Measurements from ENCODE around the gene S100A16. TPM values are rescaled to one million over a fixed set of nuclear protein-coding genes. Genes with fewer than 3 reads are reported as not detected.

Gene S100A16
- total and polyA plus RNA-seq, 9 of the 15 experiments (the other 6 are each of a cell fraction or from before 2014, with no cell fraction given), result 1.6 to 6.9 (median 4.3) TPM

DNA sequence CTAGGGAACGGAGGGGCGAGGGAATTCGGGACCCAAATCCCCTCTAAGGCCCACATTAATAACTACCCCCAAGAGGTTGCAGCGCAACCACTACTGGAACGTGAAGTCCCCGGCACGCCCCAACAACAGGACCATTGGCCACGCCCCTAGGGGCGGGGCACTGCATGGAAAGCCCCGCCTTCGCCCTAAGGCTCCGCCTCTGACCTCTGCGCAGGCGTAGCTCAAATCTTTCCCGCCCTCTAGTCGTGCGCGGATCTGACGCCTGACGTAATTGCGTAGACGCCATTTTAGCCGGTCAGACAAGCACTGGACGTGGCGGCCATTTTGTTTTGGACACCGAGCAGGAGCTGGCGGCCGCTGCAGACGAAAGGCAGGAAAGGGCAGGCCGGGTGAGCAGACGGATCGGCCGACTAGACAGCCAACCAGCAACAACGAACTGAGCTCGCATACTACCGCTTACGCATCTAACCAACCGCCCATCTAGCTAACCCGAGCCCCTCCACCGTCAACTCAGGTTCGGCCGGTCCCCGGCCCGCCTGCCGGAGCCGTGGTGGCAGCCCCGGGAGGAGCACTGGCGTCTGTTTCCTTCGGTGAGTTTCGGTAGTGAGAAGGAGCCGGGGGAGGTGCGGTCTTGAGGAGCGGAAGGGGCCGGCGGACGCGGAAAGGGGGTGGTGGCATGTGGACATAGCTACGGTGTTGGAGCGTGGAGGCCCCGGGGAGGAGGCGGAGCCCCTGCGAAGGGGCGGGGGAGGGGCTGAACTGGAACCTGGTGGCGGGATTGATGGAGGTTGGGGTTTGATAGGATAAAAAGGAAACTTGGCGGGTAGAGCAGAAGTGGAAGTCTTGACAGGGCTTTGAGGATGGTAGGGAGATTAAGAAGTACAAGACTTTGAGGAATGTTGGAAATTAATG lies 21.1 kb upstream of the S100A16 start, which contains the start of gene CHTOP (continued):
- TF ChIP-seq, protein P1, sequence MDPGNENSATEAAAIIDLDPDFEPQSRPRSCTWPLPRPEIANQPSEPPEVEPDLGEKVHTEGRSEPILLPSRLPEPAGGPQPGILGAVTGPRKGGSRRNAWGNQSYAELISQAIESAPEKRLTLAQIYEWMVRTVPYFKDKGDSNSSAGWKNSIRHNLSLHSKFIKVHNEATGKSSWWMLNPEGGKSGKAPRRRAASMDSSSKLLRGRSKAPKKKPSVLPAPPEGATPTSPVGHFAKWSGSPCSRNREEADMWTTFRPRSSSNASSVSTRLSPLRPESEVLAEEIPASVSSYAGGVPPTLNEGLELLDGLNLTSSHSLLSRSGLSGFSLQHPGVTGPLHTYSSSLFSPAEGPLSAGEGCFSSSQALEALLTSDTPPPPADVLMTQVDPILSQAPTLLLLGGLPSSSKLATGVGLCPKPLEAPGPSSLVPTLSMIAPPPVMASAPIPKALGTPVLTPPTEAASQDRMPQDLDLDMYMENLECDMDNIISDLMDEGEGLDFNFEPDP (CRISPR knock-in tag; IDR thresholded peaks at IDR 0.05), result no peak
- TF ChIP-seq GATAD2A (IDR thresholded peaks at IDR 0.05) (no peak), TRIM28 (IDR thresholded peaks at IDR 0.05) (peak; percentile 36; the same call in 1 of the 2 replicates), ETS2 (tag; IDR thresholded peaks at IDR 0.05; ENCODE audit: borderline replicate concordance, poor library complexity, severe bottlenecking) (no peak), ZNF263 (CRISPR knock-in tag; IDR thresholded peaks at IDR 0.05; ENCODE audit: borderline replicate concordance) (peak; percentile 30; the same call in 1 of the 2 replicates), NCOR1 (IDR thresholded peaks at IDR 0.05) (peak; percentile 53), PHB2 (IDR thresholded peaks at IDR 0.05; ENCODE audit: low read depth) (no peak)

DNA sequence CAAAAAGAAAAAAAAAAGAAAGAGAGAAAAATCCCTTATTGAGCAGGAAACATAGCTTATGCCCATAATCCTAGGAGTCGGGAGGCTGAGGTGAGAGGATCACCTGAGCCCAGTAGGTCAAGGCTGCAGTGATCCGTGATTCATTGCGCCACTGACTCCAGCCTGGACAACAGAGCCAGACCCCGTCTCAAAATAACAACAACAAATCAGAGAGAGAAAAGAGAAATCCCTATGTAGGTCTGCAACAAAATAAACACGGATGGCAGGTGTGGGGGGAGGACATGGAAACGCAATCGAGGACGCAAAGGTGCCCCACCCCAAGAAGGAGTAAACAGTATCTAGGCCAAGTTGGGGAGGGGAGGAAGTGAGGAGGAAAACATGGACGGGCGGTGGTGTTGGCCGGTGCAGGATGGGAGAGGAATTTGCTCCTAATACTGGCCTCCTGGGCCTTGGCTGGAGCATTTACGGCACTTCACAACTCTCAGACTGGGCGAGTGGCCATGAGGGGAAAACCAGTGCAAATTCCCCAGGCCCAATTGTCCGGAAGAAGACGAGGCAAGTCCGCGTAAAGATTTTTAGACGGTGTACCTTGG lies 20.3 kb upstream of the S100A16 start:
- Histone ChIP-seq H3K4me2 (ENCODE audit: insufficient read depth, low read length) (peak overlapping the region; percentile 88), H3K79me2 (ENCODE audit: control insufficient read depth, insufficient read depth, low read length) (peaks cover 44% of the 10 kb centered on the region), H3K9ac (ENCODE audit: insufficient read depth in 1 of 2, low read depth in 2 of 2, low read length in 2 of 2) (peak overlapping the region; percentile 100), H3K9me1 (ENCODE audit: control insufficient read depth, insufficient read depth, low read length) (no peaks in the 10 kb centered on the region), H3K36me3 (ENCODE audit: control insufficient read depth, insufficient read depth, low read length) (peaks cover 27% of the 10 kb centered on the region), H3K4me1 (replicated peaks in 1 of 2; ENCODE audit: control insufficient read depth in 2 of 2, insufficient read depth in 2 of 2, low read length in 2 of 2) (peaks cover 24 to 28% of the 10 kb centered on the region in 2 experiments), H3K27me3 (ENCODE audit: control insufficient read depth in 2 of 2, insufficient read depth in 2 of 2, low read length in 2 of 2) (no peaks in the 10 kb centered on the region), H4K20me1 (replicated peaks; ENCODE audit: control insufficient read depth, insufficient read depth, low read length) (no peaks in the 10 kb centered on the region; the same call in 1 of the 2 replicates), H3K9me3 (replicated peaks; ENCODE audit: control insufficient read depth, insufficient read depth, low read depth, low read length) (no peaks in the 10 kb centered on the region), H3K4me3 (peak overlapping the region; percentile 89), H2AFZ (ENCODE audit: low read depth, low read length) (peak overlapping the region; percentile 81), H3K27ac (ENCODE audit: extremely low read depth, low read depth, low read length) (peak overlapping the region; percentile 98)
- DNase-seq (ENCODE audit: extremely low read depth in 1 of 4, low spot score in 3 of 4) (peak; percentile 30 to 49 (median 42)), FAIRE-seq (no peak), ATAC-seq (peak; percentile 18)
- WGBS (ENCODE audit: insufficient coverage, low coverage, missing lambda C conversion rate), result 20% methylated on average over 18 of the region's 18 CpGs
- no TSS peak for BruUV-seq (replicated peaks)
- ChIA-PET CTCF (ENCODE audit: low intra/inter-chr PET ratio) (interaction anchor here (0.7 kb wide), 1 partner anchor 123 kb away, joined by 4 read pairs; no protein-coding TSS in a partner anchor), POLR2A (interaction anchor here (0.8 to 11.6 kb wide), 16 partner anchors 9 to 693 kb away, joined by 3 to 205 read pairs (median 4); partner anchors contain the start of gene SNAPIN)
- intact Hi-C loops (cut with micrococcal nuclease) (loop anchor here (5.0 kb wide), 1 partner anchor 101 kb away; no protein-coding TSS in a partner anchor), in situ Hi-C loops (cut with MboI) (no loop called here)
- TF ChIP-seq DPF2 (IDR thresholded peaks at IDR 0.05) (peak; percentile 35; the same call in 1 of the 2 replicates), KLF1 (tag; IDR thresholded peaks at IDR 0.05) (no peak), BRCA1 (IDR thresholded peaks at IDR 0.05) (no peak), BRCA1 (CRISPR knock-in tag; IDR thresholded peaks at IDR 0.05) (no peak), HDAC1 (IDR thresholded peaks at IDR 0.05) (0 out of 4 replicates have a peak, but pooled peaks of 1 of the 2 experiments have one; percentile 24), CBFB (CRISPR knock-in tag; IDR thresholded peaks at IDR 0.05) (no peak)
- TF ChIP-seq, protein P2, sequence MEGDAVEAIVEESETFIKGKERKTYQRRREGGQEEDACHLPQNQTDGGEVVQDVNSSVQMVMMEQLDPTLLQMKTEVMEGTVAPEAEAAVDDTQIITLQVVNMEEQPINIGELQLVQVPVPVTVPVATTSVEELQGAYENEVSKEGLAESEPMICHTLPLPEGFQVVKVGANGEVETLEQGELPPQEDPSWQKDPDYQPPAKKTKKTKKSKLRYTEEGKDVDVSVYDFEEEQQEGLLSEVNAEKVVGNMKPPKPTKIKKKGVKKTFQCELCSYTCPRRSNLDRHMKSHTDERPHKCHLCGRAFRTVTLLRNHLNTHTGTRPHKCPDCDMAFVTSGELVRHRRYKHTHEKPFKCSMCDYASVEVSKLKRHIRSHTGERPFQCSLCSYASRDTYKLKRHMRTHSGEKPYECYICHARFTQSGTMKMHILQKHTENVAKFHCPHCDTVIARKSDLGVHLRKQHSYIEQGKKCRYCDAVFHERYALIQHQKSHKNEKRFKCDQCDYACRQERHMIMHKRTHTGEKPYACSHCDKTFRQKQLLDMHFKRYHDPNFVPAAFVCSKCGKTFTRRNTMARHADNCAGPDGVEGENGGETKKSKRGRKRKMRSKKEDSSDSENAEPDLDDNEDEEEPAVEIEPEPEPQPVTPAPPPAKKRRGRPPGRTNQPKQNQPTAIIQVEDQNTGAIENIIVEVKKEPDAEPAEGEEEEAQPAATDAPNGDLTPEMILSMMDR (IDR thresholded peaks at IDR 0.05 in 2 of 3, conservative IDR thresholded peaks at IDR 0.05 in 1 of 3; ENCODE audit: insufficient read depth in 2 of 3, low read depth in 1 of 3, low read length in 3 of 3), result no peak

Data from K562 (cell line).